NCI-H2029 treated with DMSO at 0.1 percent for 48 hours (cell line): ENCODE measurements around the gene PAK2.
"Not testable (repeated sequence)": the region's sequence is repeated elsewhere in the genome, so short reads cannot be mapped to it uniquely, and the experiment has no call there.

ENCODE experiments used
- DNase-seq: peaks from one replicate; lab custom pipeline; 2025; lab: John Stamatoyannopoulos, UW

The PAK2 gene

DNA sequence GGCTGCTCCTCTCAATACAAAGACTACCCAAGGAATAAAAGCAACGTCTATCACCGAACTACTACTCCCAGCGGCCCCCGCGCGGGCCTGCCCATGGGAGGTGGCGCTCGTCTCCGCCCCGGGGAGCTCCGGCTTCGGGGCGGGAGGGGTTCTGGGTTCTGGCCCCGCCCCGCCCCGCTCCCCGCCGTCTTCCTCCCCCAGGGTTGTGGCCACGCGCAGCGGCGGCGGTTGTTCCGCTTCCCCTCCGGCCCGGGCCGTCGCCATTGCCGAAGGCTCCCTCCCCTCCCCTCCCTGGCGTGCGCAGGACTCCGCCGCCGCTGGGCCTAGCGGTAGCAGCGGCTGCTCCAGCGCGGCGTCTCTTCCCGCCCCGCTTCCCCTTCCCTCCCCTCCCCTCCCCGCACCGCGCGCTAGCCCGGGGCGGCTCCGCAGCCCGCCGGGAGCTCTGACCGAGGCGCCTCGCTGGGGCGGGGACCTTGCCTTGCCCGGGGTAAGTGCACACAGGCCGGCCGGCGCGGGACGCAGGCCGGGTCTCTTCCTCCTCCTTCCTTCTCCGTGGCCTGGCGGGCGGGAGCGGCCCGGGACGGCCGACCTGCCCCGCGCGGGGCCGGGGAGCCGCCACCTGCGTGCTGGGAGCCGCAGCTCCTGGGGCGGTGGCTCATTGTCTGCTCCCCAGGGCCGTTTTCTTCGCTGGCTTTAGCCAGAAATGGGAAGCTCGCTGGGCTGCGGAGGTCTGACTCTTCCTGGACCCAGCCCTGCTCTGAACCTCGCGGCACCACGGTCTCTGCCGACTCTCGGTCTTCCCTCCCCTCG lies at the start of gene PAK2:
TSS of gene PAK2 (plus strand) at position 187 of the 810 bp plus-strand sequence. CDS start 42,790 bp downstream, outside the sequence.
- peak; percentile 86 for DNase-seq

DNA sequence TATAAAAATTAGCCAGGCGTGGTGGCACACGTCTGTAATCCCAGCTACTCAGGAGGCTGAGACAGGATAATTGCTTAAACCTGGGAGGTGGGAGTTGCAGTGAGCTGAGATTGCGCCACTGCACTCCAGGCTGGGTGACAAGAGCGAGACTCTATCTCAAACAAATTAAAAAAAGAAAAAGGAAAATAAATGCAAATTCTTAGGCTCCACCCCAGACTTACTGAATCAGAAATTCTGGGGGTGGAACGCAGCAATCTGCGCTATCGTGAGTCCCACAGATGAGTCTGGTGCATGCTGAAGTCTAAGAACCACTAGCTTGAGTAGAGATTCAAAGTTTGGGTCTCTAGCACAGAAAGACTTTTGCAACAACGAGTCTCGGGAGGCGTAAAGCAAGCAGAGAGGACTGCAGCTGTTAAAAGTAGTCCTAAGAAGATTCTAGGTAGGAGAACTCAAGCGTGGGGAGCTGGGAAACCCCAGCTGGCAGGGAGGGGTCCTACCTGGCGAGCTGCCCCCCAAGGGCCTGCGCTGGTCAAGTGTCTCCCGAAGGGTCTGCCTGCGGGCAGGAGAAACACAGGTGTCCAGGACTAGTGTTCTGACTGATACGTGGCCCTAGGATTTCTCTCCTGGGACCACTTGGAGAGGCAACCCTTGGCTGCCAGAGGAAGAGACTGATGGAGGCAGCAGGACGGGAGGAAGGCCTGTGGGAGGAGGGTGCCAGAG lies 49.6 kb upstream of the PAK2 start:
- DNase-seq = no peak

DNA sequence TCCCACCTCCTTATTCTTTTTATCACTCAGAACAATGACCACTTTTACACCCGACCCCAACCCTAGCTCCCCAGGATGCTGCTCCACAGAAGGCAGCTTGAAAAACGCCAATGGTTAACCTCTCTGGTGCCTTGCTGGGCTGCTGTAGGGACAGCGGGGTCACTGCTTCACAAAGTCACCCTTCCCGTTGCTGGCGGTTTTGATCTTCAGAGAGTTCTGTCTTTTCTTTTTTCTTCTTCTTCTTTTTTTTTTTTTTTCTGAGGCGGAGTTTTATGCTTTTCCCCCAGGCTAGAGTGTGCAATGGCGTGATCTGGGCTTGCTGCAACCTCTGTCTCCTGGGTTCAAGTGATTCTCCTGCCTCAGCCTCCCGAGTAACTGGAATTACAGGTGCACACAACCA lies 48.3 kb upstream of the PAK2 start:
- DNase-seq = no peak

DNA sequence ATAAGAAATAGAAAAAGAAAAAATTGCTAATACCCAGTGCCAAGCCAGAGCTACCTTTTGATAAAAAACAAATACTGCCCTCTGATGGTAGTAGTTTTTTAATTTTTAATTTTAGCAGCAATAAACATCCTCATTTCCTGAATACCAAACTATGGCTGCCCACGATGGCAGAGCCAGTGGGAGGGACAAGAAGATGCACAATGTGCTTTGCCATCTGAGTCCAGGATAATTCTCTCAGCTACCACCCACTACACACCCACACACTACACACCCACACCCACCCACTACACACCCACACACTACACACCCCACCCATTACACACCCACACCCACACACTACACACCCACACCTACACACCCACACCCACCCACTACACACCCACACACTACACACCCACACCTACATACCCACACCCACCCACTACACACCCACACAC lies 45.4 kb upstream of the PAK2 start:
- DNase-seq = no peak

DNA sequence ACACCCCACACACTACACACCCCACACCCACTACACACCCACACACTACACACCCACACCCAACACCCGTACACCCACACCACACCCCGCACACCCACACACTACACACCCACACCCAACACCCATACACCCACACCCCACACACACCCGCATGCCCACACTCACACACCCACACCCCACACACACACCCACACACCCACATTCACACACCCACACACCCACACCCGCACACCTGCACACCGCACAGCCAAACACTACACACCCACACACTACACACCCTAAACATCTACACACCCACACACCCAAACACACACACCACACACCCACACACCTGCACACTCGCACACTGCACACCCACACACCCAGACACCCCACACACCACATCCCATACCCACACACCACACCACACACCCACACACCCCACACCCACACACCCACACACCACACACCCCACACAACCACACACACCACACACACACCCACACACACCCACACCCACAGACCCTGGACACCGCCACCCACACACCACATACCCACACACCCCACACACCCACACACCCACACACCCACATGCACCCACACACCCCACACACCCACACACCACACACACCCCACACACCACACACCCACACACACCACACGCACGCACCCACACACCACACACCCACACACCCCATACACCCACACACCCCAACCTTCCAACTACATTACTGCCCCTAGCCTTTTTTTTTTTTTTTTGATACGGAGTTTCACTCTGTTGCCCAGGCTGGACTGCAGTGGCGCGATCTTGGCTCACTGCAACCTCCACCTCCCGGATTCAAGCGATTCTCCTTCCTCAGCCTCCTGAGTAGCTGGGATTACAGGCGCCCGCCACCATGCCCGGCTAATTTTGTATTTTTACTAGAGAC lies 44.5 kb upstream of the PAK2 start:
- no peak for DNase-seq

DNA sequence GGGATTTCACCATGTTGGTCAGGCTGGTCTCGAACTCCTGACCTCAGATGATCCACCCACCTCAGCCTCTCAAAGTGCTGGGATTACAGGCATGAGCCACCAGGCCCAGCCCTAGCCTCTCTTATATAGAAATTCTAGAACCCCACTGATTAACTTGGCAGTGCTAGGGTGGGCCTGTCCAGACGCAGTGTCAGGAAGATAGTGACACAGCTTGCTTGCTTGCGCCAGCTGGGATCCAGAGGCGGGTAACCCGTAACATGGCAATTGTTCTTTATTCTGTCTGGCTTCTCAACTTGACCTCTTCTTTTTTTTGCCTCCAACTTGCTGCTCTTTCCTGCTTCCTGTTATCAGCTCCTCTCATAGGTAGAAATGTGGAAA lies 43.8 kb upstream of the PAK2 start:
- DNase-seq = no peak

DNA sequence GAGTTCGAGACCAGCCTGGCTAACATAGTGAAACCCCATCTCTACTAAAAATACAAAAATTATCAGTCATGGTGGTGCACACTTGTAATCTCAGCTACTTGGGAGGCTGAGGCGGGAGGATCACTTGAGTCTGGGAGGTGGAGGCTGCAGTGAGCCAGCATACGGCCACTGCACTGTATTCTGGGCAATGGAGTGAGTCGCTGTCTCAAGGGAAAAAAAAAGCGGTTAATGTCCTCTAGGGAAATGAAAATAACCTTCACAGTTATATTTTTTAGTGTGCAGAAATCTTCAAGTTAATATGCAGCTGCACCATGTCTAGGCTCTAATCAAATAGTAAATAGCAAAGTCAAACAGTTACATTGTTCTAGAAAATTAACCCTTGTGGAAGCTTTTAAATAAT lies 42.4 kb upstream of the PAK2 start:
- DNase-seq = no peak

DNA sequence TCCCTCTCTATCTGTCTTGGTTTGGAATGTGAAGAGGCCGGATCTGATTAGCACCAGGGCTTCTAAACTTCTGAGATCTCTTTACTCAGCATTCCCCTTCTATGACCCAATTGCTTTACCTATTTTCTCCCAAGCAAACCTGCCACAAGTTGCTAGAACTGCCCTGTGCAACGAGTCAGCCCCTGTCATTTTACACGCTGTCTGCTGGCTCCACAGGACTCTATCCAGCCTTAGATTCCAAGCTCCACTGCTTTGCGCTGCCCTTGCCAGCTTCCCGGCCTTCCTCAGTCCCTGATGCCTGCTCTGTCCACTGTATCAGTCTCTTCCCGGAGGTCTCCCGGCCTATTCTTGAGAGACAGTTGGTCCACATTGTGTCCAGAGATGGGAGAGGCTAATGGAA lies 39.9 kb upstream of the PAK2 start:
- no peak for DNase-seq

DNA sequence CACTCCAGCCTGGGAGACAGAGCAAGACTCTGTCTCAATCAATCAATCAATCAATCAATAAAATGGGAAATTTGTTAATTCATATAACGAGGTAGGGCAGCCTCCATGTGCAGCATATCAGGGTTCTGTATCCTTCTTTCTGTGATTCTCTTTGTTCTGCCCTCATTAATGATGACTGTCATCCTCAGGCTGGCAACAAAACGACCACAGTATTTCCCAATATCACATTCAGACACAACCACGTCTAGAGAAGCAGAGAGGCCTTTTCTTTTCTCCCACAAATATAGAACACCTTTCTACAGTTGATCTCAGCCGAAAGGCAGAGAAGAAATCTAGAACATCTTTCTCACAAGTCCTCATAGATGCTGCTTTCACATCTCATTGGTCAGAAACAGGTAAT lies 38.9 kb upstream of the PAK2 start:
- DNase-seq = no peak

DNA sequence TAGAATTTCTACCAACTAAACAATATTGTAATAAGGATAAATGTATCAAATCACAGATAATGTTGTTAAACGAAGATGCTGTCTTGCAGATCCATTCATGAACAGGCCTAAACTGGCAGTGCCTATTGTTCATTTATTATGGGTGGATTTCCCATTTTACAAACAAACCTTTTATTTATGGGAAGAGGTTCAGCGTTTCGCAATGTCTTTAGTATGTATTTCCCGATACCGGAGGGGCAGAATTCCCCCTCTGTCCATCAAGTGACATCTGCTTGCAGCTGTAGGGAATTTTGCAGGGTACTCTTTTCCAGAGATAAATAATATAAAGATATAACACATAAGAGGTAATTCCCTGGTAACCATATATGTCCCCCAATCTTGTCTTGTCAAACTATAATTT lies 33.3 kb upstream of the PAK2 start:
- no peak for DNase-seq

DNA sequence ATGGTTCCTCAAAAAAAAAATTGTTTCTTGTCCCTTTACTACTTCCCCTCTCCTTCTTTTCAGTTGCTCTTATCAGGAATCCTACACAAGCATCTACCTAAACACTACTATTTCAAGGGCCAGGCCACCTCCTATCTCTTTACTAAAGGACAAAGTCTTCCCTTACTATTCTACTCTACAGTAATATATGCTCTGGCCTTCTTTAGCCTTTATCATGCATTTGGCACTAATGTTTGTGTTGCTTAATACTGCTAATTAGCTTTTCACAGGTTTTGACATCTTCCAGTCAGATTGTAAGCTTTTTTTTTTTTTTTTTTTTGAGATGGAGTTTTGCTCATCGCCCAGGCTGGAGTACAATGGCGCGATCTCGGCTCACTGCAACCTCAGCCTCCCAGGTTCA lies 32.9 kb upstream of the PAK2 start:
- no peak for DNase-seq

DNA sequence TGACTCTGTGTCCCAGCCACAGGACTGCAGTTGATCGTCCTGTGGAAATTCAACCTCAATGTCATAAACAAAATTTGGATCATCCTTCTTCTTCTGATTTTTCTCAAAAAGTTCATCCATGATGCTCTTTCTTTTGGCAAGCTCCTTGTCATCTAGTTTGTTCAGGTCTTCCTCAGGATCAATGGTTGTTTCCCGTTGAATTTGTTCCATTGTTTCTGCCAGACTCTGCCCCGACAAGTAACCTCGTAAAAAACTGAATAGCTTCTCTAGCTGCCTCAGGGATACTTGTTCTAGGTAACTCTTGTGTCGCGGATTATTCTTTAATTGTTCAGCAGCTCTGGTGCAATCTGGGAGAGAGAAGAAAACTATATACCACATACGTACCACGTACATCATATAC lies 32.1 kb upstream of the PAK2 start:
- DNase-seq = no peak

DNA sequence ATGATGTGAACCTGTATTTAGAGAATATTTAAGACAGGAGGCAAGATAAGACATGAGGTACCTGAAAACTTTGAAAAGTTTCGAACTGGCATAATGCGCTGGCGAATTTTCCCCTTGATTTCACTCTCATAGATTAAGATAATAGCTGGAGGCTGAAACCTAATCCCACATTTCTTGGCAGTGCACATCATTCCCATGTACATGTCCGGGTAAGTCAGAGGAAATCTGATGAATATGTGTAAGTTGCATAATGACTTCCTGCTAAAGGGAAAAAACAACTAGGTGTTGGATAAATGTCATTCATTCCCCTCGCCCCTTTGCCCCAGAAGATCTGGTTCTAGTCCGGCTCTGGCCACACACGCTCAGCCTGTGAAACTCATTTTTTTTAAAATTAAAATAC lies 31.2 kb upstream of the PAK2 start:
- DNase-seq = no peak

DNA sequence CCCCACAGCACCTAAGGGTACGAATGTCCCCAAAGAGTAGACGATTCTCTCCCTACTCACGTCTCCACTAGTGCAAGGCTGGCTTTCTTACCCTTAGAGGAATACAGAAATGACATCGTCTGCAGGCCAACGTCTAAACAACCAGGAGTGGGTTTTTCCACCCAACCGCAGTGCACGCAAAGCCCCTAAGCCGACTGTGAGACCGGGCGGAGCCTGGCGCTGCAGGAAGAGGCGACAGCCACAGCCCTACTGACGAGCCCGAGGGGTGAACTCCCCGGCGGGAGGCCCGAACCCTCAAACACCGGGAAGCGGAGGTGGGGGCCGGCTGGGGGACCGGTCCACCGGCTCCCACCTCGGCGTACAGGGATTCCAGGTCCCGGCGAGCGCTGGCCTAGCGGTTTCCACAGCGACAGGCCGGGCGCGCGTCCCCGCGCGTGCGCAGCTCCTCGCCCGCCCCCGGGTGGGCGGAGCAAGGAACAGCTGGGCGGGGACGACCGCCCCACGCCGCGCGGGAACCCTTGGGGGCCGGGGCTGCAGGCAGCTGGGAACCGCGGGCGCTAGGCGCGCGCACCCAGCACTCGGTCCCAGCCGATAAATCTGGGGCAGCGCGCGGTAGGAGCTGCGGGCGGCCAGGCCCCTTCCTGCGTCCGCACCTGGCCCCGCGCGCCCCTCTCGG lies 27.7 kb upstream of the PAK2 start, which contains the start of the genes CEP19 and PIGX:
TSS of gene CEP19 (minus strand) at position 413 of the 676 bp plus-strand sequence. CDS start 3,593 bp downstream, outside the sequence.
TSS of gene PIGX (plus strand) at position 540 of the 676 bp plus-strand sequence.
- peak; percentile 42 for DNase-seq

DNA sequence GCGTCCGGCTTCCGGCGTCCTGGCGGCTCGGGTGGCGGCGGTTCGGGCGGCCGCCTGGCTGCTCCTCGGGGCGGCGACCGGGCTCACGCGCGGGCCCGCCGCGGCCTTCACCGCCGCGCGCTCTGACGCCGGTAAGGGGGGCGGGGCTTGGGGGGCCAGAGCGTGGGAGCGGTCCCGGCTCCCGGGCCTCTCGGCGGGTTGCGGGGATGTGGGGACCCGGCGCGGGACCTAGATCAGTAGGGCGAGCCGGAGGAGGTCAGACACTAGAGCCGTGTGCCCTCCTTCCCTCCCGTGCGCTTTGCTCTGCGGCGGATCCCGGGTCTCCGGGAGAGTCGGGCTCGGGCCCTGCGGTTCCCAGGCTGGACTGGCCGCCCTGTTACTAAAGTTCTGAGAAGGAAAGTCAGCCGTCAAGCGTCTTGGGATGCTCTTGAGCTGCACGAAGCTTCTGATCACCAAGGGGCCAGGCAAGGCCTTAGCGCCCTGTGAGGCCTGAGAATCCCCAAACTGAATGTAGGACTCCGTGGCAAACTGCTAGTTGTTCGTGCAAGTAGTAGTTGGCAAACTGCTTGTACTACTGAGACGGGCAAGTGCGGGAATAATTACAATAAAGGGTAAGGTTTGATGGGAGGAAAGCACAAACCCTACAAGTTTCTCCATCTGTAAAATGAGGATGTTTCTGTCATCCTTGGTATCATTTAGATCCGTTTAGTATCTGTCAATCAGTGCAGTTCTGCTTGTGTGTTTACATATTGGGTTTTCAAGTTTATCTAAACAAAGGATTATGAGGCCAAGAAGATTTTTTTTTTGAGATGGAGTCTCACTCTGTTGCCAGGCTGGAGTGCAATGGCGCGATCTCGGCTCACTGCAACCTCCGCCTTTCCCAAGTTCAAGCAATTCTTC lies 26.9 kb upstream of the PAK2 start:
- DNase-seq = peak; percentile 21

DNA sequence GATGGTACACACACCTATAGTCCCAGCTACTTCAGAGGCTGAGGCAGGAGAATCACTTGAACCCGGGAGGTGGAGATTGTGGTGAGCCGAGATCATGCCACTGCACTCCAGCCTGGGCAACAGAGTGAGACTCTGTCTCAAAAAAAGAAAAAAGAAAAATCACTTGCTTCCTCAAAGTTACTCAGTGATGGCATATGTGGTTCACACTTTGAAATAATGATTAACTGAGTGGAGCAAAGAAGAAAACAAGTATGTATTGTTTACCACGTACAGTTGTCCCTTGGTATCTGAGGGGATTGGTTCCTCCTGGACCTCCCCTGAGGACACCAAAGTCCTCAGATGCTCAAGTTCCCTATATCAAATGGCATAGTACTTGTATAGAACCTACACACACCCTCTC lies 22.5 kb upstream of the PAK2 start:
- DNase-seq = not testable (repeated sequence)

DNA sequence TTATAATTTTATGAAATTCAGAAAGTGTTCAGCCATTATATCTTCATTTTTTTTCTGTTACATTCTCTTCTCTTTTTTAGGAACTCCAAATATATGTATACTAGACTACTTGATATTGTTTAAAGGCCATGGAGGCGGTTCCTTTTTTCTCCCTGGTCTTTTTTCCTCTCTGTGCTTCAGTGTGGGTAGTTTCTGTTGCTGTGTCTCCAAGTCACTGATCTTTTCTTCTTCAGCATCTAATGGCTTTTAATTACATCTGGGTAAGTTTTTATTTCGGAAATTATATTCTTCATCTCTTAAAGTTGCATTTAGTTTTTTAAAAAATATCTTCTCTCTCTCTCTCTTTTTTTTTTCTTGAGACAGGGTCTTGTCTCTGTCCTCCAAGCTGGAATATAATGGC lies 18.6 kb upstream of the PAK2 start:
- no peak for DNase-seq

DNA sequence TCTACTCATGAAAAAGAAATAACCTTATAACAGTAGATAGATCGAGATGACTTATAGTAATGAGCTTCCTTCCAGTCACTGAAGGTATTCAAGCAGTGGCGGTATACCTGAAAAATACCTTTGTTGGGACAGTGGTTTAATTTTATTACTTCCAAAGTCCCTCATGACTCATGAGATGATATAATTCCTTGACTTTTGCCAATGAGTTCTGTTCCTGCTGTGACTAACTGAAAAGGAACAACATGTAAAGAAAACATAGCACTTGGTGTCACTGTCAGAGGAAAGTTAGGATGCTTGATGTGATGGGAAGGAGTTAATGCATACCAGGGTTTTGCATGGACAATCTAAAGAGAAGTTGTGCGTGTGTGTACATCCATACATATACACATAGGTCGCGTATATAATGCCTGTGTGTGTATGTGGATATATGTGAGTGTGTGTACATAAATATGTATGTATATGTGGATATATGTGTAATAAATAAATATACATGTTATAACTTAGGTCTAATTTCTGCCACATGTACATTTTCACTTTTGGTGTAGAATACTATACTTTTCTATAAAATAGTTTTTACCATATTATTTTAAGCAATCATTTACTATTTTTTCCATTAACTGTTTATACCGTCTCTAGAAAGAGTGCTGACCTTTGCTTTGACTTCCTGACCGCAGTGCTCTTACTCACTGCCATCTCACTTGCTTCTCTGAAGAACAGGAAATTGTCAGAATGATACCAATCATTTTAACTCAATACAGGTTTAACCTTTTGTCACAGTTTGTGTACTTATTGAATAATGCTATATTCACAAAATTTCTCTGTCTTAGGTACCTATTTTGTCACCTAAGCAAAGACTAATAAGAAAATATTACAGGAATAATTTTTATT lies 12.6 kb upstream of the PAK2 start:
- no peak for DNase-seq

DNA sequence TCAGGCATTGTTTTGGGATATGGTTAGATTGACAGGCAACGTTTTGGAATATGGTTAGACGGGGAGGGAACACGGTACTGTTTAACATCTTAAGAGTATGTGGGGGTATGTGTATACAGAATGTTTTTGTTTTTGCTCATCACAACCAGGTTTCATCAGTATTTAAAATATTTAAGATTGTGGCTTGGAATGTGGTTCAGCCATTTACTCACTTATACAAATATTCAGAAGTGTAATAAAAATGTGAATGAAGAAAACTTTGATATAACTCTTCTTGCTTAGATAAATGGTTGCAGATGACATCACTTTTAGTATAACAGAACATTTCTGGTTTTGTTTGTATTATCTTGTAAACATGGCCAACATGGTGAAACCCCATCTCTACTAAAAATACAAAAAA lies 3.9 kb upstream of the PAK2 start:
- no peak for DNase-seq
